NCI-H187 treated with DMSO at 0.1 percent for 48 hours (cell line): ENCODE results near the gene MFRP.

Source experiments
- DNase-seq: peaks from one replicate; lab custom pipeline; 2025; lab: John Stamatoyannopoulos, UW

MFRP gene

GRCh38 chr11:119318240-119319135, 28.0 kb downstream of the MFRP start:
- no peak for DNase-seq

- no peak for DNase-seq
Measured at GRCh38 chr11:119317592-119318239, 28.8 kb downstream of the MFRP start.

DNA sequence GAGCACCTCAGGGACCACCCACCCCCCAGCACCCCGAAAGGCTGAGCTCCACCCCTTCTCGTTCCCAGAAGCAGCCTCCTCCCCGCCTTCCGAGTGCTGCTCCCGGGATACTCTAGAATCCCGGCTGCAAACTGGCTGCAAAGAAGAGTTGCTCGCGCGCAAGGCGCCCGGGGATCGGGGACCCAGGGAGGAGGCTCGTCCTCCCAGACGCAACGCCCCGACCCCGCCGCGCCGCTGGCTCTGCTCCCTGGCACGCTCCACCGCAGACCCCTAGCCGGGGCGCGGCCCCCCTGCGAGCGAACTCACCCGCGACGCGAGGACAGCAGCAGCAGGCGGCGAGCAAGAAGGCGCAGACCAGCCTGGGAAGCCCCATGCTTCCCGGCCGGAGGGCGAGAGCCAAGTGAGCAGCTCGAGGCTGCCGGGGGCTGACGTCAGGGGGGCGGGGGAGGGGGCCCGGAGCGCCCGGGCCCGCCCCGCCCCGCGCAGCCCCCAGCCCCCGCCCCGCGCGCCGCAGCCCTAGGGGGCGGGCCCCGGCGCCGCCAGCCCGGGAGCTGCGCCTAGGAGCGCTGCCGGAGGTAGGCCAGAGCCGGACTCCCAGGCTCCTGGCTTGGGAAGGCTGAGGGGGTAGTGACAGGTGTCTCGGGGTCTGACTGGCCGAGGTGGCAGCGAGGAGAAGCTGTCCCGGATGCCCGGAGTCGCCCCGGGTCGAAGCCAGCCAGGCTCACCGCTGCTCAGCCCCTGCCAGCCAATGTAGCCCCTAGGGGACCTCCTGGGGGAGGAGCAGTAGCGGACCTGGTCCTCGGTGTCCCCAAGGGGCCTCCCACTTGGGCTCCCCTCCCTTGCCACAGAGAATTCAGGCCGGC, 29.5 kb downstream of the MFRP start, which contains the start of gene MCAM:
Gene MCAM, minus strand, starts transcription at position 402 of the 863 bp plus-strand sequence. Its CDS starts 29 bp downstream, at position 373.
- DNase-seq = no peak

- DNase-seq = no peak
Measured at GRCh38 chr11:119316016-119316728, 30.3 kb downstream of the MFRP start.

GRCh38 chr11:119315131-119316015, 31.1 kb downstream of the MFRP start:
- DNase-seq = no peak

GRCh38 chr11:119314726-119315125, 31.8 kb downstream of the MFRP start:
- no peak for DNase-seq

- no peak for DNase-seq
Measured at GRCh38 chr11:119310682-119311052, 35.8 kb downstream of the MFRP start.

DNA sequence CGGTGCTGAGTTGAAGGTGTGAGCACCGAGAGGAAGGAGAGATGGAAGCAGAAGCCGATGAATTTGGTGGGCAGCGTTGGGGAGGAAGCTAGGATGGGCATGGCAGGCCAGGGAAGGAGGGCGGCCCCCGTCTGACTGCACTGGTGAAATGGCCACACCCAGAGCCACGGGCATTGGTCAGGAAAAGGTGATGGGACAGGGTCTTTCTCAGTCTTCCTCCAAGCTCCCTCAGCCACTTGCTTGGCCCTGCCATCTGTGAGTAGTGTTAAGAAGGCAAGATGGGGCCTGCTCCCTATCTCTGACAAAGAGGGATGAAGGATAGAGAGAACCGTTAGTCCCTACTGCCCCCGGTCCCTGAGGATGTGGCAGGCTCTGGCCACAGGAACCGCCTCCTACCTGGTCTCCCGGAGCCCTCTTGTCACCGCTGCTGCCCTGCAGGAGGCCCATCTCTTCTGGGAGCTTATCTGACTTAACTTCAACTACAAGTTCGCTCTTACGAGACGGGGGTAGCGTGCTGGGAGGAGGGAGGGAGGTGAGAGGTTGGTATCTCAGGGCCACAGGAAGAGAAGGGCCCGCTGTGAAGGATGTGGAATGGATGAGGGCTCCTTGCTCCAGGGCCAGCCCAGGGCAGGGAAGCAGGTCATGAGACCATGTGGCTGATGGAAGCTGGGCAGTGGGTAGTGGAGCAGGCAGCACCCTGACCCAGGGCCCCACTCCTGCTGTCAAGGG, 36.4 kb downstream of the MFRP start:
- DNase-seq = no peak

DNA sequence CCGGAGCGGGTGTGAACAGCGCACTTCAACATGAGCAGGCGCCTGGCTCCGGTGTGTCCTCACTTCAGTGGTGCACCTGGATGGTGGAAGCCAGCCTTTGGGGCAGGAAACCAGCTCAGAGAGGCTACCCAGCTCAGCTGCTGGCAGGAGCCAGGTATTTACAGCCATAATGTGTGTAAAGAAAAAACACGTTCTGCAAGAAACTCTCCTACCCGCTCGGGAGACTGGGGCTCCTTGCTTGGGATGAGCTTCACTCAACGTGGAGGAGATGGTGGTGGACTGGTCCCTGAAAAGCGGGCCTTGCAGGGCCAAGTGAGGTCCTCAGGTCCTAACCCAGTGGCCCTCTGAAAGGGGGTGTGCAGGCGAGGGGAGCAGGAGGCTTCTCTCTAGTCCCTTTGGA, 37.1 kb downstream of the MFRP start:
- no peak for DNase-seq

GRCh38 chr11:119307974-119308373, 38.5 kb downstream of the MFRP start:
- no peak for DNase-seq

- DNase-seq = no peak
Measured at GRCh38 chr11:119307219-119307618, 39.3 kb downstream of the MFRP start.

DNA sequence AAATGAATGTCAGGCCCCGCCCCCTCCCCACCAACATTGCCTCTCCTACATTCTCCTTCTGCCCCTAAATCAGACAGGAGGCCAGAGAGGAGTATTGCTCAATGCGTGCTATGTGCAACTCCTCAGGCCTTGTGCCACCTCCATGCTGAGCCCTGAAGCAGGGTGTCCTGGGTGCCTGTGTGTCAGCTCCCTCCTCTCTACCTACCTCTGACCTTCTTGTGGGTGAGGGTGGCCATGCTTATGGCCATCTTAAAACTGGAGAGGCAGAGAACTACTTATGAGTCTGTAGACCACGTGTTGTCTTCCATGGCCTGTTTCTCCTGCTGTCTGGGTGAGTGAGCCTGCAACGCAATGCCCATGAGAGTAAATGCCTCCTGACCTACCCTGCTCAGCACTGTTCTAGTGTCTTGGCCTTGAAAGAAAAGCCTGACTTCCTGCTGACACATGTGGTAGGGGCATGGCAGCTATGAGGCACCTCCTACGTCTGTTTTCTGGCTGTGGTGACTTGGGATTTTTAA, 40.1 kb downstream of the MFRP start:
- DNase-seq = no peak

GRCh38 chr11:119305556-119306372, 40.7 kb downstream of the MFRP start:
- no peak for DNase-seq

- DNase-seq = no peak
Measured at GRCh38 chr11:119303227-119303718, 43.2 kb downstream of the MFRP start.

DNA sequence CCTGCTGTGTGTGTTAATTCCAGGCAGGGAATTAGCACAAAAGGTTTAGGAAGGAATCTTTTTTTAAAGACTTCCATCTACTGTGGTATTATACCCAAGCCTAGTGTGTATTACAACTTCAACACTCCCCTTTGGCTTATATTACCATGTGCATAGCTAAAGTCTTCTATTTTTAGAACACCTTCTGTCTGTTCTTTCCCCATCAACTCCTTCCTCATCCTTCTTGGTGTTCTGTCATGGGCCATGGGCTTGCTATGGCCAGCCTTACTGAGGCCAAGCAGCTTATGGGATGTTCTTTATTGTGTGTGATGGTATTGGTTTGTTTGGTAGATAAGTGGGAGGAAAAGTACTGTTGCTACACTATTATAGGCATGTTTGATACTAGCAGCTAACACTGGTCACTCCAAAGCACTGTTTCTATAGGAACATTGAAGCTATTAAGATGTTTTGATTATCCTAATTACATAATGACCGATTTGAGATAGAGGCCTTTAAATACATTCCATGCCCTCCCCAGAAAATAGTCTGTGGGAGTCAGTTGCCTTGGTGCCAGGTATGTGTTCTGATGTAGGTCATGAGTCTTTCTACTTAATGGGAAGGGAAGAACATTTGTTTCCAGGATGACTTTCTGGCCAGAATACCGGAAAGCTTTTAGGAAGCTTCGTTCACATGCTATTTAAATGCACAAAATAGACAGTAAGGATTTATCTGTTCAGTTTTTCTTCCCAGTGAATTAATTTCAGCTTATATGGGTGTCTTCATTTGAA, 46.1 kb downstream of the MFRP start:
- no peak for DNase-seq

- DNase-seq = no peak
Measured at GRCh38 chr11:119299416-119299815, 47.1 kb downstream of the MFRP start.

GRCh38 chr11:119298726-119299125, 47.8 kb downstream of the MFRP start:
- no peak for DNase-seq

DNA sequence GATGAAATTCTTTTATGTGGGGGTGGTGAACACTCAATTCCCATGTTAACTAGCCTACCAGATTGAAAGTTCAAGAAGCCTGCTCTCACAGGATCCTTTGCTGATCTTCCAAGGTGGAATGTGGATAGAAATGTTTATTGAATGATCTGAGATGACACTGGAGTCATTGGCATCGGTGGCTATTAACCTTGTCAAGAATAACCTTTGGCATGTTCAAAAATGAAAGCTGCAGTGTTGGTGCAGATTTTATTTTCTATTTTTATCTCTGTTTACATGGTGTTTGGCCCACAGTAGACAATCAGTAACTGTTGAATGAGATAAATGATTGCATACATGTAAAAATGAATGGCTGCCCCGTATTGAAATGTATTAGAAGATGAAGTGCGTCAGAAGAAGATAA, 48.6 kb downstream of the MFRP start:
- DNase-seq = no peak
